Progenitor cell of endocrine pancreas (in vitro differentiated cells): Measurements from ENCODE around the gene TTLL8. TPM values are rescaled to one million over a fixed set of nuclear protein-coding genes. Genes with fewer than 3 reads are reported as not detected.
"Not testable (repeated sequence)": the region's sequence is repeated elsewhere in the genome, so short reads cannot be mapped to it uniquely, and the experiment has no call there.

Source experiments
- DNase-seq: peaks from one replicate; pipeline ENCODE4 v3.0.0; 2021; ENCODE audit warnings: low spot score; ENCODE audit not compliant: unreplicated experiment
- H3K27ac Mint-ChIP-seq: 2 replicates; pipeline ENCODE4 v1.8.0; 2021; ENCODE audit warnings: mild to moderate bottlenecking, moderate library complexity, mixed read lengths
- H3K27me3 Mint-ChIP-seq: 2 replicates; pipeline ENCODE4 v1.8.0; 2021; ENCODE audit warnings: mixed read lengths
- H3K36me3 Mint-ChIP-seq: 2 replicates; pipeline ENCODE4 v1.8.0; 2022; ENCODE audit warnings: mixed read lengths; ENCODE audit not compliant: insufficient read depth
- H3K4me1 Mint-ChIP-seq: 2 replicates; pipeline ENCODE4 v1.8.0; 2021; ENCODE audit warnings: low read depth, mixed read lengths
- H3K4me3 Mint-ChIP-seq: 2 replicates; pipeline ENCODE4 v1.8.0; 2021; ENCODE audit warnings: low read depth, mild to moderate bottlenecking, moderate library complexity, mixed read lengths
- H3K9me3 Mint-ChIP-seq: 2 replicates; pipeline ENCODE4 v1.8.0; 2021; ENCODE audit warnings: low read depth, mixed read lengths
- total RNA-seq: library from RNA; stranded (reverse); gene quantifications from 2 replicates; pipeline ENCODE4 v1.2.1, GENCODE V29; 2021
- TF ChIP-seq, protein P1 (sequence below): fragments of 200-600 bp; sonication (generic); IDR thresholded peaks from one replicate; pipeline ENCODE4 v1.5.0; 2021; ENCODE audit warnings: antibody characterized with exemption, mild to moderate bottlenecking; ENCODE audit not compliant: unreplicated experiment

TTLL8 gene
- total RNA-seq, 1 donor from 2014 or later, result not detected

DNA sequence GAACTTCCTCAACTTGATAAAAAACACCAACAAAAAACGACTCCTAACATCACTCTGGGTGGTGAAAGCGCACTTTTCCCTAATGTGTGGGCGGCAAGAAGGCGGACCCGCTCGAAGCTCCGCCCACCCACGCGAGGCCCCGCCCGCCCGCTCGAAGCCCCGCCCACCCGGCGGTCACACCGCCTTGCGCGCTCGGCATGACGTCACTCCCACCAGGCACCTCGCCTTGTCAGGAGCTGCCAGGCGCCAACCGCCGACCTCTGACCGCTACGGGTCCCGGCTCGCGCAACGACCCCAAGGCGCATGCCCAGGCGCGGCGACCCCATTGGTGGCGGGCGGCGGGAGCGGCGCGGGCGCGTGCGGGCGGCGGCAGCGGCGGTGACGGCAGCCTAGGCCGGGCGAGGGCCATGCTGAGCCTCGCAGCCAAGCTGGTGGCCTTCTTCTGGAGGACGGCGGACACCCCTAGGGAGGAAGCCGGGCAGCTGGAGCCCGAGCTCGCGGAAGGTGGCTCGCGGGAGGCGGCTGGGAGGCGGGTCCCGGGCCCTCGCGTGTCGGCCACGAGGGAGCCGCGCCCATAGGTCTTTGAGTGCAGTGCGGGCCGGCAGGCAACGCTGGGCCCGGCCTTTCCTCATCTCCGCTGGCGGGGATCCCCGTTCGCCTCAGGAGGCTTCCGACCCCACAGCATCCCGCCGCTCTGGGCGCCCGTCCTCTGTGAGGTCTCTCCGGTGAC, 31.7 kb upstream of the TTLL8 start, which contains the start of gene MOV10L1:
Gene MOV10L1 (plus strand): TSS at position 325 of the 730 bp plus-strand sequence. CDS start 83 bp downstream, at position 408.
- no peak for DNase-seq
- Mint-ChIP-seq H3K36me3 (peaks cover 2% of the 10 kb centered on the region), H3K4me3 (no peak within 1 kb of the TSS), H3K9me3 (peaks cover 3% of the 10 kb centered on the region), H3K27ac (no peak within 1 kb of the TSS), H3K4me1 (peaks cover 5% of the 10 kb centered on the region), H3K27me3 (peaks cover 22% of the 10 kb centered on the region)
- TF ChIP-seq, protein P1, sequence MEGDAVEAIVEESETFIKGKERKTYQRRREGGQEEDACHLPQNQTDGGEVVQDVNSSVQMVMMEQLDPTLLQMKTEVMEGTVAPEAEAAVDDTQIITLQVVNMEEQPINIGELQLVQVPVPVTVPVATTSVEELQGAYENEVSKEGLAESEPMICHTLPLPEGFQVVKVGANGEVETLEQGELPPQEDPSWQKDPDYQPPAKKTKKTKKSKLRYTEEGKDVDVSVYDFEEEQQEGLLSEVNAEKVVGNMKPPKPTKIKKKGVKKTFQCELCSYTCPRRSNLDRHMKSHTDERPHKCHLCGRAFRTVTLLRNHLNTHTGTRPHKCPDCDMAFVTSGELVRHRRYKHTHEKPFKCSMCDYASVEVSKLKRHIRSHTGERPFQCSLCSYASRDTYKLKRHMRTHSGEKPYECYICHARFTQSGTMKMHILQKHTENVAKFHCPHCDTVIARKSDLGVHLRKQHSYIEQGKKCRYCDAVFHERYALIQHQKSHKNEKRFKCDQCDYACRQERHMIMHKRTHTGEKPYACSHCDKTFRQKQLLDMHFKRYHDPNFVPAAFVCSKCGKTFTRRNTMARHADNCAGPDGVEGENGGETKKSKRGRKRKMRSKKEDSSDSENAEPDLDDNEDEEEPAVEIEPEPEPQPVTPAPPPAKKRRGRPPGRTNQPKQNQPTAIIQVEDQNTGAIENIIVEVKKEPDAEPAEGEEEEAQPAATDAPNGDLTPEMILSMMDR, result no peak

DNA sequence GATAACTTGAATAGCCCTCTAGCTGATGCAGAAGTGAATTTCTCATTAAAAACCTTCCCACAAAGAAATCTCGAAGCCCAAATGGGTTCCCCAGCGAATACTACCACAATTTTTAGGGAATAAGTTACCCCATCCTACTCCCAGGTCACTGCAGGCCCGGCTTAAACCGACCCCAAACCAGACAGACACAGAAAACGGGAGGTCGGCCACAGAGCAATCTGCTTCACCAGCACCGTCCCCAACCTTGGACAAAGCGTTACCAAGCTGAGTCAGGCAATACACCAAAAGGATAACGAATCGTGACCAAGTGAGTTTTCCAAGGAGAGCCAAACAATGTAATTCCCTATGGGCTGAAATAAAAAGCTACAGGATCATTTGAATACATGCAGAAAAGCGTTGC, 31.1 kb upstream of the TTLL8 start:
- Mint-ChIP-seq H3K9me3 (peaks cover 3% of the 10 kb centered on the region), H3K4me1 (peaks cover 5% of the 10 kb centered on the region), H3K4me3 (no peak overlapping the region), H3K27me3 (peaks cover 22% of the 10 kb centered on the region), H3K27ac (no peak overlapping the region), H3K36me3 (peaks cover 2% of the 10 kb centered on the region)
- DNase-seq, result no peak
- TF ChIP-seq, protein P1, result no peak

DNA sequence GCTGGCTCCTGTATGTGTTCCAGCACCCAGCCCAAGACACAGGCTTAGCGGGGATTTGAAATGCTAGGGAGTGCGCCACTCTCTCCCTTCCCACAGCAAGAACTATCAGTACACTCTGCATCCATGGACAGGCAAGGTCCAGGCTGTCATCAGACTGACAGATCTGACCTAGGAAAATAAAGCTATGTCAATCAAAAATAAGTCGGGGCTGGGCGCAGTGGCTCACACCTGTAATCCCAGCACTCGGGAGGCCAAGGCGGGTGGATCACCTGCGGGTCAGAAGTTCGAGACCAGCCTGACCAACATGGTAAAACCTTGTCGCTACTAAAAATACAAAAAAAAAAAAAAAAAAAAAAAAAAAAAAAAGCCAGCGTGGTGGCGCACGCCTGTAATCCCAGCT, 30.0 kb upstream of the TTLL8 start:
- no peak overlapping the region for H3K4me3 Mint-ChIP-seq
- peaks cover 22% of the 10 kb centered on the region for H3K27me3 Mint-ChIP-seq
- peaks cover 5% of the 10 kb centered on the region for H3K4me1 Mint-ChIP-seq
- TF ChIP-seq, protein P1, result no peak
- no peak for DNase-seq
- H3K9me3 Mint-ChIP-seq, result peaks cover 3% of the 10 kb centered on the region
- no peak overlapping the region for H3K27ac Mint-ChIP-seq
- H3K36me3 Mint-ChIP-seq, result peaks cover 2% of the 10 kb centered on the region

DNA sequence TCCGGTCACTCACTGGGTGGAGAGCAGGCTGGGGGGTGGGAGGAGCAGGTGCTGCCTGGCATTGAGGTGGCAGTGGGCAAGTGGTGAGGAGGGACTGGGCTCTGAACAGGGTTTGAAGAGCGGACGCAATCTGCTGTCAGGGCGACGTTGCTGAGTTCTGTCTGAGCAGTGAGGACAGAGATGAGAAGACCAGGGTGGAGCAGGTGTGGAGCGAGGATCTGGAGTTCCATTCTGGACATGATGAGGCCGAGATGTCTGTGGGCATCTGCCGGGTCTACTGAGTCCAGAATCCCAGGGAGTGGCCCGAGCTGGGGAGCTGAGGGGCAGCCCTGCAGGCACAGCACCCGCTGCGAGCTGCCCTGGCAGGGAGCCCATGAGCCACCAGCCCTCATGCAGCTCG, 29.5 kb upstream of the TTLL8 start:
- H3K9me3 Mint-ChIP-seq, result peaks cover 3% of the 10 kb centered on the region
- no peak for DNase-seq
- TF ChIP-seq, protein P1, result no peak
- H3K4me1 Mint-ChIP-seq, result peaks cover 5% of the 10 kb centered on the region
- H3K27ac Mint-ChIP-seq, result no peak overlapping the region
- peaks cover 22% of the 10 kb centered on the region for H3K27me3 Mint-ChIP-seq
- no peak overlapping the region for H3K4me3 Mint-ChIP-seq
- peaks cover 2% of the 10 kb centered on the region for H3K36me3 Mint-ChIP-seq

DNA sequence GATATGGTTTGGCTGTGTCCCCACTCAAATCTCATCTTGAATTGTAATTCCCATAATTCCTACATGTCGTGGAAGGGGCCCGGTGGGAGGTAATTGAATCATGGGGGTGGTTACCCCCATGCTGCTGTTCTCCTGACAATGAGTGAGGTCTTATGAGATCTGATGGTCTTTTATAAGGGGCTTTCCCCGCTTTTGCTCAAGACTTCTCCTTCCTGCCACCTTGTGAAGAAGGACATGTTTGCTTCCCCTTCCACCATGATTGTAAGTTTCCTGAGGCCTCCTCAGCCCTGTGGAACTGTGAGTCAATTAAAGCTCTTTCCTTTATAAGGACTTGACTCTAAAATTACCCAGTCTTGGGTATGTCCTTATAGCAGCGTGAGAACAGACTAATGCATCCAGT, 28.9 kb upstream of the TTLL8 start:
- H3K4me3 Mint-ChIP-seq, H3K4me1 Mint-ChIP-seq, DNase-seq, H3K9me3 Mint-ChIP-seq, H3K36me3 Mint-ChIP-seq: not testable (repeated sequence)
- H3K27me3 Mint-ChIP-seq, result peaks cover 22% of the 10 kb centered on the region
- H3K27ac Mint-ChIP-seq, result peak overlapping the region; percentile 8

DNA sequence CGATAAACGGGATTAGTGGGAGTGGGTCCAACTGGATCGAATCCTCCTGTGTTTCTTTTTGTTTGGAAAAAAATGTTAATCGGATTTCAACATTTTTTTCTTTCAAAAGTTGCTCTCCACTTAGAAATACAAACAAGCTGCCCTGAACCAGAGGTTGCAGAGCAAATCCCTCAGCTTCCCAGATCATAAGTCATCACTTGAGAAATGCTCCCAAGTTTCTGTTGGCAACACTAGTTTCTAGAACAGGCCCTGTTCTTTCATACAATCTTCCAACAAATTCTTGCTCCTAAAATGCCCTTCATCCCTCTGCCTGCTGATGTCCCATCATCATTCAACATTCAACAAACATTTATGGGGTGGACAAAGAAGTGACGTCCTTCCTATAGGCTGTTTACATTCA, 28.4 kb upstream of the TTLL8 start:
- no peak for DNase-seq
- H3K27ac Mint-ChIP-seq, result no peak overlapping the region

More for the DNA sequence above, 28.4 kb upstream of the TTLL8 start:
- peaks cover 5% of the 10 kb centered on the region for H3K4me1 Mint-ChIP-seq
- H3K9me3 Mint-ChIP-seq, result peaks cover 3% of the 10 kb centered on the region
- H3K36me3 Mint-ChIP-seq, result peaks cover 2% of the 10 kb centered on the region
- H3K4me3 Mint-ChIP-seq, result no peak overlapping the region
- peaks cover 19% of the 10 kb centered on the region for H3K27me3 Mint-ChIP-seq
- TF ChIP-seq, protein P1, result no peak
